ENCODE measurements around the gene PRKCG. TPM values are rescaled to one million over a fixed set of nuclear protein-coding genes. Genes with fewer than 3 reads are reported as not detected.

Gene PRKCG
- total RNA-seq, 2 experiments from 2014 or later = not detected

GRCh38 chr19:53908935-53909415, 27.0 kb downstream of the PRKCG start, which contains the start of gene CACNG7:
Gene CACNG7 (plus strand): TSS chr19:53909278. CDS start chr19:53912832, 3,554 bp downstream.
- TF ChIP-seq CTCF (conservative IDR thresholded peaks at IDR 0.05; ENCODE audit: low read length) = no peak
- Histone ChIP-seq H4K20me1 (ENCODE audit: insufficient read depth, low read length) (no peaks in the 10 kb centered on the region), H3K36me3 (ENCODE audit: insufficient read depth, low read length) (no peaks in the 10 kb centered on the region), H3K4me1 (ENCODE audit: insufficient read depth, low read length, poor library complexity, severe bottlenecking) (no peaks in the 10 kb centered on the region), H3K79me2 (ENCODE audit: insufficient read depth, low read depth, low read length) (no peaks in the 10 kb centered on the region), H3K9me2 (ENCODE audit: insufficient read depth, low read length) (no peaks in the 10 kb centered on the region), H3K4me2 (ENCODE audit: low read length) (no peak within 1 kb of the TSS), H3K9me3 (ENCODE audit: low read length) (no peaks in the 10 kb centered on the region), H3K4me3 (ENCODE audit: low read depth, low read length, poor library complexity, severe bottlenecking) (no peak within 1 kb of the TSS), H3K27ac (ENCODE audit: low read depth, low read length, poor library complexity, severe bottlenecking) (no peak within 1 kb of the TSS), H2AFZ (ENCODE audit: low read length) (no peak within 1 kb of the TSS)
- POLR2A ChIA-PET = no interaction called here
- CTCF ChIA-PET (ENCODE audit: unreplicated experiment) = no interaction called here
- DNase-seq (ENCODE audit: low spot score) = no peak
- BruUV-seq (replicated peaks) = no TSS peak
- intact Hi-C loops (cut with micrococcal nuclease; ENCODE audit: unreplicated experiment) = loop anchor here (5.0 kb wide), 1 partner anchor 113 kb away; no protein-coding TSS in a partner anchor

- Histone ChIP-seq H2AFZ (ENCODE audit: low read length) (no peak overlapping the region), H3K9me2 (ENCODE audit: insufficient read depth, low read length) (no peaks in the 10 kb centered on the region), H3K4me2 (ENCODE audit: low read length) (no peak overlapping the region), H3K36me3 (ENCODE audit: insufficient read depth, low read length) (no peaks in the 10 kb centered on the region), H3K4me1 (ENCODE audit: insufficient read depth, low read length, poor library complexity, severe bottlenecking) (no peaks in the 10 kb centered on the region), H3K4me3 (ENCODE audit: low read depth, low read length, poor library complexity, severe bottlenecking) (no peak overlapping the region), H3K9me3 (ENCODE audit: low read length) (no peaks in the 10 kb centered on the region), H3K27ac (ENCODE audit: low read depth, low read length, poor library complexity, severe bottlenecking) (no peak overlapping the region), H3K79me2 (ENCODE audit: insufficient read depth, low read depth, low read length) (no peaks in the 10 kb centered on the region), H4K20me1 (ENCODE audit: insufficient read depth, low read length) (no peaks in the 10 kb centered on the region)
- ChIA-PET CTCF (ENCODE audit: unreplicated experiment) (no interaction called here), POLR2A (no interaction called here)
- TF ChIP-seq CTCF (conservative IDR thresholded peaks at IDR 0.05; ENCODE audit: low read length) (no peak), EZH2phosphoT487 (IDR thresholded peaks at IDR 0.05; ENCODE audit: borderline replicate concordance, low read depth, low read length) (no peak)
- DNase-seq (ENCODE audit: low spot score) = no peak
- intact Hi-C loops (cut with micrococcal nuclease; ENCODE audit: unreplicated experiment) = loop anchor here (5.0 kb wide), 1 partner anchor 113 kb away; no protein-coding TSS in a partner anchor
- BruUV-seq (replicated peaks) = no TSS peak
These were observed 27.6 kb downstream of the PRKCG start for GRCh38 chr19:53909471-53910169.

- no peak for DNase-seq (ENCODE audit: low spot score)
- no peak overlapping the region for H3K4me3 ChIP-seq (ENCODE audit: low read depth, low read length, poor library complexity, severe bottlenecking)
- no peaks in the 10 kb centered on the region for H3K9me3 ChIP-seq (ENCODE audit: low read length)
- intact Hi-C loops (cut with micrococcal nuclease; ENCODE audit: unreplicated experiment) = no loop called here
- H3K79me2 ChIP-seq (ENCODE audit: insufficient read depth, low read depth, low read length) = no peaks in the 10 kb centered on the region
- BruUV-seq (replicated peaks) = no TSS peak
- H2AFZ ChIP-seq (ENCODE audit: low read length) = no peak overlapping the region
- ChIA-PET CTCF (ENCODE audit: unreplicated experiment) (no interaction called here), POLR2A (no interaction called here)
- TF ChIP-seq CTCF (conservative IDR thresholded peaks at IDR 0.05; ENCODE audit: low read length) = no peak
- TF ChIP-seq EZH2phosphoT487 (IDR thresholded peaks at IDR 0.05; ENCODE audit: borderline replicate concordance, low read depth, low read length) = no peak
- H3K4me2 ChIP-seq (ENCODE audit: low read length) = no peak overlapping the region
- no peaks in the 10 kb centered on the region for H3K36me3 ChIP-seq (ENCODE audit: insufficient read depth, low read length)
- H3K9me2 ChIP-seq (ENCODE audit: insufficient read depth, low read length) = no peaks in the 10 kb centered on the region
- no peaks in the 10 kb centered on the region for H4K20me1 ChIP-seq (ENCODE audit: insufficient read depth, low read length)
- no peaks in the 10 kb centered on the region for H3K4me1 ChIP-seq (ENCODE audit: insufficient read depth, low read length, poor library complexity, severe bottlenecking)
- no peak overlapping the region for H3K27ac ChIP-seq (ENCODE audit: low read depth, low read length, poor library complexity, severe bottlenecking)
These were observed 28.1 kb downstream of the PRKCG start for GRCh38 chr19:53910170-53910518.
